Effector CD8-positive, alpha-beta T cell (primary cell): ENCODE results near the gene SORT1.

Experiments used
- DNase-seq: peaks from one replicate; lab custom pipeline; 2025; lab: John Stamatoyannopoulos, UW

SORT1 gene

GRCh38 chr1:109261578-109261977, 136.1 kb downstream of the SORT1 start:
- DNase-seq: no peak

DNA sequence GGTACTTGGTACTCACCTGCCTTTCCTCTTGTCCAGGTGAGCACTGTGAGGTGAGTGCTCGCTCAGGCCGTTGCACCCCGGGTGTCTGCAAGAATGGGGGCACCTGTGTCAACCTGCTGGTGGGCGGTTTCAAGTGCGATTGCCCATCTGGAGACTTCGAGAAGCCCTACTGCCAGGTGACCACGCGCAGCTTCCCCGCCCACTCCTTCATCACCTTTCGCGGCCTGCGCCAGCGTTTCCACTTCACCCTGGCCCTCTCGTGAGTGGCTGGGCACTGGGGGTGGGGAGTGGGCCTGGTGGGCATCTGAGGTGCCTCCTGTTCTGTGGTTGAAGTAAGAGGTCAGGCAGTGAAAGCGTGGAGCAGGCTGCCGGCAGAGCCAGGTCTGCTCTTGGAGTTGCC, 136.7 kb downstream of the SORT1 start:
- DNase-seq: no peak

DNA sequence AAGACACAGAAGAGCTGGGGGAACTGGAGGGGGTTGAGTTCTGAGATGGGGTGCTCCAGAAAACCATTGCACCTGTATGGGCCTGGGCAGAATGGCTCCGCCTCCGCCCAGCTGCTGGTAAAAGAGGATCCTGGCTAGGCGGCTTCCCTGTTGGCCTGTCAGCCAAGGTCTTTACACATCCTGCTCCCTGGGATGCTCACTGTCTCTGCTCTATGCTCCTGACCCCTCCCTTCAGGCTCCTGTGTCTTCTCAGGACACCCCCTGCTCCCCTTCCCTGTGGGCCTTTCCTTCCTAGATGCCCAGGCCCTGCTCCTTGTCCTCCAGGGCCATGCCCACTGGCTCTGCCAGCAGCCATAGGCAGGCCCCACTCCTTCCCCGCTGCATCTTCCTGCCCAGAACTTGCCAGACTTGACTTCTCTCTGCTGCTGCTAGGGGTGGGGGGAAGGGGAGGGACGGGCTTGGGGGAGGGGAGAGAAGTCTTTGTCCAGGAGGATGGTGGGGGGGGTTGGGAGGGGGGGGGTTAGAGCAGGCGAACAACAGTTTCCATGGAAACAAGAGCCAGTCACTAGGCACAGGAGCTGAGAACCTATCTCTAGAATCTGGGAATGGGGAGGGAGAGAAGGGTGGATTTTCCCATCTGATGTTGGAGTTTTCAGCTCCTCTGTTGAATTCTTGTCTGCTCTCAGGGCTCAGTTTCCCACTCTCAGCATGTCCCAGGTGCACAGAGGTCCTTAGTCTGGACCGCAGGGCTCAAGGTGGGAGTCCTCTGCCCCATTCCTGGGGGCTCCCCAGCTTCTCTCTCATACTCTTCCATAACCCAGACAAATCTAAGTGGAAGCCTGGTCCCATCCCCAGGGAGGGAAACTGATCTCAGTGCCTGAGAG, 137.8 kb downstream of the SORT1 start:
- no peak for DNase-seq
